Activated naive CD4-positive, alpha-beta T cell treated with anti-CD3 and anti-CD28 coated beads, Interleukin-2, amount 50 U/mL, for 72 hours (primary cell): Measurements from ENCODE around the gene NBL1. TPM values are rescaled to one million over a fixed set of nuclear protein-coding genes. Genes with fewer than 3 reads are reported as not detected.

Experiments
- ATAC-seq, 2 donors: fragments of 150-1000 bp; cut with Tn5 transposase; 2 replicates each; pipeline ENCODE4 v1.10.0; 2021; ENCODE audit warnings: mild to moderate bottlenecking in 2 of 2, moderate library complexity in 2 of 2
- DNase-seq, 2 donors: peaks; one replicate each; pipeline ENCODE4 v3.0.0; 2021 to 2022; ENCODE audit warnings: low spot score in 2 of 2
- H3K27ac Mint-ChIP-seq, 2 donors: one replicate each; pipeline ENCODE4 v1.8.0; 2022; ENCODE audit warnings: mild to moderate bottlenecking in 2 of 2, mixed read lengths in 2 of 2
- H3K36me3 Mint-ChIP-seq, 2 donors: one replicate each; pipeline ENCODE4 v1.8.0; 2022; ENCODE audit warnings: mixed read lengths in 2 of 2
- H3K9me3 Mint-ChIP-seq, 2 donors: one replicate each; pipeline ENCODE4 v1.8.0; 2022; ENCODE audit warnings: mixed read lengths in 2 of 2
- total RNA-seq, 2 donors: library from RNA; stranded (reverse); gene quantifications; one replicate each; pipeline ENCODE4 v1.2.3, GENCODE V29; 2022

NBL1 gene
- total RNA-seq, 2 donors from 2014 or later = 16.2 to 24.0 TPM

GRCh38 chr1:19654386-19654785, 10.3 kb downstream of the NBL1 start:
- H3K27ac Mint-ChIP-seq = no peak overlapping the region
- DNase-seq (no peak), ATAC-seq (no peak)
- H3K36me3 Mint-ChIP-seq = no peaks in the 10 kb centered on the region
- H3K9me3 Mint-ChIP-seq = no peaks in the 10 kb centered on the region

- ATAC-seq (no peak), DNase-seq (no peak)
- Mint-ChIP-seq H3K9me3 (no peaks in the 10 kb centered on the region), H3K36me3 (no peaks in the 10 kb centered on the region), H3K27ac (no peak overlapping the region)
These were observed 11.0 kb downstream of the NBL1 start for GRCh38 chr1:19654886-19655717.

DNA sequence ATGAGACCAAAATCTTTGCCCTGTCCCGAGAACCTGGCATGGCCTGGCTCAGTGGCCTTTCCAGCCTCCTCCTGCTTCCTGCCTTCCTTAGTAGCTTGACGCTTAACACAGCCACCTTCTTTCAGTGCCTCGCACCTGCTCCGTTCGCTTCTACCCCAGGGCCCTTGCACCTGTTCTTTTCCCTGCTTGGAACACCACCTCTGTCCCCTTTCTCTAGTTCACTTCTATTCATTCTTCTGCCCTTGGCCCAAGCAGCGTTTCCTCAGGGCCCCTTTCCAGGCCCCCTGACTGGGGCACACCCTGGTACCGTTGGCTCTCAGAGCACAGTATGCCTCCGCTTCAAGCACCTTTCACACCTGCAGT, 11.6 kb downstream of the NBL1 start:
- ATAC-seq = no peak
- Mint-ChIP-seq H3K36me3 (no peaks in the 10 kb centered on the region), H3K9me3 (no peaks in the 10 kb centered on the region), H3K27ac (no peak overlapping the region)
- DNase-seq = no peak

- Mint-ChIP-seq H3K9me3 (no peaks in the 10 kb centered on the region), H3K27ac (no peak overlapping the region), H3K36me3 (no peaks in the 10 kb centered on the region)
- no peak for ATAC-seq
- DNase-seq = no peak
These were observed 12.1 kb downstream of the NBL1 start for GRCh38 chr1:19656134-19656779.

GRCh38 chr1:19656780-19657466, 12.8 kb downstream of the NBL1 start:
- no peaks in the 10 kb centered on the region for H3K36me3 Mint-ChIP-seq
- ATAC-seq (no peak), DNase-seq (no peak)
- no peaks in the 10 kb centered on the region for H3K9me3 Mint-ChIP-seq
- H3K27ac Mint-ChIP-seq = peak overlapping the region in 1 of 2 donors; percentile 59

- ATAC-seq = no peak
- Mint-ChIP-seq H3K27ac (peak overlapping the region in 1 of 2 donors; percentile 59), H3K36me3 (no peaks in the 10 kb centered on the region), H3K9me3 (no peaks in the 10 kb centered on the region)
- DNase-seq = no peak
These were observed 13.4 kb downstream of the NBL1 start for GRCh38 chr1:19657511-19657910.

- Mint-ChIP-seq H3K27ac (no peak overlapping the region), H3K9me3 (no peaks in the 10 kb centered on the region), H3K36me3 (no peaks in the 10 kb centered on the region)
- ATAC-seq = no peak
- DNase-seq = no peak
These were observed 14.1 kb downstream of the NBL1 start for GRCh38 chr1:19658186-19658585.

DNA sequence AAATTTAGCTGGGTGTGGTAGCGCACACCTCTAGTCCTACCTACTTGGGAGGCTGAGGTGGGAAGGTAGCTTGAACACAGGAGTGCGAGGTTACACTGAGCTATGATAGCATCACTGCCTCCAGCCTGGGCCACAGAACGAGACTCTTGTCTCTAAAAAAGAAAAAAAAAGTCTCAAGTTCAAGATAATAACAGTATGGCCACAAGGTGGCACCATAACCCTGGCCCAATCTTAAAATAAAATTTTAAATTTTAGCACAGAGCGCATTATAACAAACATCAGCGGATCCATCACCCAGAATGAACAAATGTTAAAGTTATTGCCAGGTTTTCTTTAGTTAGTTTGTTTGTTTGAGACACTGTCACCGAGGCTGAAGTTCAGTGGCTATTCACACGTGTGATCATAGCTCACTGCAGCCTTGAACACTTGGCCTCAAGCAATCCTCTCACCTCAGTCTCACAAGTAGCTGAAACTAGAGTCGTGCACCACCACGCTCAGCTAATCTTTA, 17.7 kb downstream of the NBL1 start:
- ATAC-seq = no peak
- Mint-ChIP-seq H3K9me3 (no peaks in the 10 kb centered on the region), H3K27ac (no peak overlapping the region), H3K36me3 (peaks cover 0 to 10% of the 10 kb centered on the region in 2 donors)
- DNase-seq = peak in 1 of 2 donors; percentile 54

DNA sequence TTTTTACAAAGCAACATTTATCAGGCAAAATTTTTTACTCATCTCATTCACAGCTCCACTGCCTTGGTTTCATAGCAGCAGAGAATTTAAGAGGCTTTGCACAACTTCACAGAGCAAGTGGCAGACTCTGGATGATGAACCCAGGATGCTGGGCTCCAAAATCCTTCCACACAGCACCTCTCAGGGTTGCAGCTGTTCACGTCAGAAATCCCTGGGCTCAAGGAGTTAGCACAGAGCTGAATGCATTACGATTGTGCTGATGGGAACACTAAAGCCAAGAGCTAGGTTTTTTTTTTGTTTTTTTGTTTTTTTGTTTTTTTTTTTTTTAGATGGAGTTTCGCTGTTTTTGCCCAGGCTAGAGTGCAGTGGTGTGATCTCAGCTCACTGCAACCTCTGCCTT, 18.2 kb downstream of the NBL1 start:
- Mint-ChIP-seq H3K9me3 (no peaks in the 10 kb centered on the region), H3K27ac (no peak overlapping the region), H3K36me3 (peaks cover 0 to 15% of the 10 kb centered on the region in 2 donors)
- DNase-seq (no peak), ATAC-seq (no peak)

DNA sequence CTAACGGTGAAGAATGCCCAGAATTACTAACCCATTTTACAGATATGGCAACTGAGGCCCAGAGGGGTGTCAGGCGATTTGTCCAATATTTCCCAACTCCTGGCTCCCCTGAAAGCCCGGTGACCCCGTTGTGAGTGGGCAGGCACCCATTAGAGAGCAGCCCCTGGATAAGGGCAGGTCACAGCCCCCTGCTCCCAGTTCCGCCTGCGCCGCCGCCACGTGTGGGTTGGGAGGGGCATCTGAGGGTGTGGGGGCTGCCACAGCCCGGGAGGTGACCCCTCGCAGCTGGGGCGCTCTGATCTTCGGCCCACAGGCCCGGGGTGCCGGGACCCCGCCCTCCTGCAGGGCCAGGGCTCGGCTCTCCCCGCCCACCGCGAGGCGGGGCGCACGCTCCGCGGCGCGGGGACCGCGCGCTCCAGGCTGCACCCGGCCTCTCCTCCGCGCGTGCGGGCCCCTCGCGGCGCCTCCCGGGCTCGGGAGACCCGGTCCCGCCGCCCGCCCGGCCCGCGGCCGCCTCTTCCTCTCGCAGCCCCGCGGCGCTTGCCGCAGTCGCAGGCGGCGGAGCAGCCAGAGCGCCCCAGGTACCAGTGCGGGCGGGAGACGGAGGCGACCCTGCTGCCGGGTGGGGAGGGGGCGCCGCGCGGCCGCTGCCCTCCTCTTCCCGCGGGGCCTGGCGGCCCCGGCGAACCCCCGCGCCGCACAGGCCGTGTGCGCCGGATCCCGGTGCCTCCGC, 20.5 kb downstream of the NBL1 start, which contains the start of gene HTR6:
Gene HTR6, plus strand, starts transcription at position 423 of the 733 bp plus-strand sequence. CDS start 879 bp downstream, outside the sequence.
- Mint-ChIP-seq H3K36me3 (peaks cover 0 to 15% of the 10 kb centered on the region in 2 donors), H3K9me3 (no peaks in the 10 kb centered on the region), H3K27ac (no peak within 1 kb of the TSS)
- DNase-seq = peak in 1 of 2 donors; percentile 57
- peak; percentile 27 to 67 for ATAC-seq

DNA sequence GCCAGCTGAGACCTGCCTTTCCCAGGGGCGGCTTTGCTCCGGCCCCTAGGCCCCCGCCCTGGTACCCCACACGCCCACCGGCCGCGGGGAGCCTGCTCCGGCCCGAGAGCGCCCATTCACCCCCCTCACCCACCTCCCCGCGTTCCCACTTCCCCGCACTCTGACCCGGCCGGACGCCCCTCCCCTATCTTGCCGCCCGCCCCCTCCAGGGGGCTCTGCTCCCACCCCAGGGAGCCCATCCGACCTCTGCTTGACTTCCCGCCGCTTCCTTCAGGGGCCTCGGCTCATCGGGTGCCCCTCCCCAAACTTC, 21.0 kb downstream of the NBL1 start:
- Mint-ChIP-seq H3K27ac (no peak overlapping the region), H3K36me3 (peaks cover 0 to 15% of the 10 kb centered on the region in 2 donors), H3K9me3 (no peaks in the 10 kb centered on the region)
- DNase-seq (no peak), ATAC-seq (peak in 1 of 2 donors; percentile 8)

DNA sequence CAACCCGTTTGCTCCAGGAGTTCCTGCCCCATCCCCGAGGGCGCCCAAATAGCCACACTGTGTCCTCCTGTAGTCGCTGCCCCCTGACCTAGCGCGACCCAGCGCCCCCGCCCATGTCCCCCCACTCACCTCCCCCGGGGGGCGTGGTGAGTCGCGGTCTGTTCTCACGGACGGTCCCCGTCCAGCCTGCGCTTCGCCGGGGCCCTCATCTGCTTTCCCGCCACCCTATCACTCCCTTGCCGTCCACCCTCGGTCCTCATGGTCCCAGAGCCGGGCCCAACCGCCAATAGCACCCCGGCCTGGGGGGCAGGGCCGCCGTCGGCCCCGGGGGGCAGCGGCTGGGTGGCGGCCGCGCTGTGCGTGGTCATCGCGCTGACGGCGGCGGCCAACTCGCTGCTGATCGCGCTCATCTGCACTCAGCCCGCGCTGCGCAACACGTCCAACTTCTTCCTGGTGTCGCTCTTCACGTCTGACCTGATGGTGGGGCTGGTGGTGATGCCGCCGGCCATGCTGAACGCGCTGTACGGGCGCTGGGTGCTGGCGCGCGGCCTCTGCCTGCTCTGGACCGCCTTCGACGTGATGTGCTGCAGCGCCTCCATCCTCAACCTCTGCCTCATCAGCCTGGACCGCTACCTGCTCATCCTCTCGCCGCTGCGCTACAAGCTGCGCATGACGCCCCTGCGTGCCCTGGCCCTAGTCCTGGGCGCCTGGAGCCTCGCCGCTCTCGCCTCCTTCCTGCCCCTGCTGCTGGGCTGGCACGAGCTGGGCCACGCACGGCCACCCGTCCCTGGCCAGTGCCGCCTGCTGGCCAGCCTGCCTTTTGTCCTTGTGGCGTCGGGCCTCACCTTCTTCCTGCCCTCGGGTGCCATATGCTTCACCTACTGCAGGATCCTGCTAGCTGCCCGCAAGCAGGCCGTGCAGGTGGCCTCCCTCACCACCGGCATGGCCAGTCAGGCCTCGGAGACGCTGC, 21.7 kb downstream of the NBL1 start:
- DNase-seq = no peak
- peaks cover 0 to 15% of the 10 kb centered on the region in 2 donors for H3K36me3 Mint-ChIP-seq
- H3K9me3 Mint-ChIP-seq = no peaks in the 10 kb centered on the region
- H3K27ac Mint-ChIP-seq = no peak overlapping the region
- peak in 1 of 2 donors; percentile 22 for ATAC-seq

- Mint-ChIP-seq H3K9me3 (no peaks in the 10 kb centered on the region), H3K36me3 (peaks cover 0 to 15% of the 10 kb centered on the region in 2 donors), H3K27ac (no peak overlapping the region)
- no peak for DNase-seq
- ATAC-seq = peak in 1 of 2 donors; percentile 9
These were observed 24.8 kb downstream of the NBL1 start for GRCh38 chr1:19668888-19669287.

DNA sequence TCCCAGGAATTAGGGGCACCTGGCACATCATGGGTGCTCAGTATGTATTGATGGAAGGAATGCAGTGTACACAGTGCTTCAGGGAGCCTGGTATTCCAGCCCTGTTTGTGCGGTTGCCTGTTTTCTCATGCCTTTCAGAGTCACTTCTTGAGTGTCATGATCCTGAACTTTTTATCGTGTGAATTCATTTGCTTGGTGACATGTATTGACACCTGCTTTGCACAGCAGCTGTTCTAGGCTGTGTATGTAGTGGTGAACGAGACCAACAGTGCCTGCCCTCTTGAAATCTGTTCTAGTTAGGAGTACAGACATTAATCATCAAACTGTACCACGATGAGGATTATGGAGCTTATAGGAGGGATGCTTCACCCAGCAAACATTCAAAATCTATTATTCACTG, 26.7 kb downstream of the NBL1 start:
- peaks cover 0 to 14% of the 10 kb centered on the region in 2 donors for H3K36me3 Mint-ChIP-seq
- H3K9me3 Mint-ChIP-seq = no peaks in the 10 kb centered on the region

DNA sequence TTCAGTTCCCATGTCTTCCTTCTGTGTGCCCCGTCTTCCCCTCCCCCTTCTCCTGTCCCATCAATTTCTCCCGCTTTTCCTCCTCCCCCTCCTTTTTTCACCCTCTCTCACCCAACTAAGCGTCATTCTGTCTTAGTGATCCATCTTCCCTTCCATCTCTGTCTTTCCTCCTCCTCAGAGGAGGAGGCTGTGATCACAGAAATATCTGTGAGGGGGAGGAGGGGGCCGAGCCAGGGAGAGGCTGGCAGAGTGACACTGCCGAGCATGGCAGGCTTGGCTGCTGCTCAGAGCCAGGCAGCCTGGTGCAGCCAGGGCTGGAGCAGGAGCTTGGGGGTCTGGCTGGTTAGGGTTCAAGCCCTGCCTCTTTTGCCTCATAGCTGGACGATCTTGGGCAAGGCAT, 28.1 kb downstream of the NBL1 start:
- peaks cover 0 to under 1% of the 10 kb centered on the region in 2 donors for H3K36me3 Mint-ChIP-seq
- no peak overlapping the region for H3K27ac Mint-ChIP-seq
- DNase-seq (no peak), ATAC-seq (no peak)
- no peaks in the 10 kb centered on the region for H3K9me3 Mint-ChIP-seq

More for the DNA sequence above, 26.7 kb downstream of the NBL1 start:
- DNase-seq = no peak
- ATAC-seq = peak in 1 of 2 donors; percentile 48
- H3K27ac Mint-ChIP-seq = no peak overlapping the region
